Spleen (tissue), 11 donors: Measurements from ENCODE around the gene EPB41. TPM values are rescaled to one million over a fixed set of nuclear protein-coding genes. Genes with fewer than 3 reads are reported as not detected.

ENCODE experiments used
- DNase-seq: peaks from one replicate; pipeline ENCODE4 v3.0.0-alpha.2; 2020
- H3K27ac ChIP-seq, 8 donors: fragments of 200-600 bp; sonication (generic) in 7 of 8; 1 replicate in 4 of 8; 2 replicates in 4 of 8; pipeline versions ENCODE4 v1.5.0 to v1.8.0; 2016 to 2021; ENCODE audit warnings: inconsistent platforms in 4 of 8, mild to moderate bottlenecking in 4 of 8, moderate library complexity in 1 of 8
- H3K27me3 ChIP-seq, 7 donors: fragments of 200-600 bp; sonication (generic) in 6 of 7; replicated peaks in 1 of 7; 1 replicate in 4 of 7; 2 replicates in 3 of 7; pipeline versions ENCODE4 v1.5.0 to v1.8.0; 2016 to 2021; ENCODE audit warnings: inconsistent platforms in 3 of 7, mild to moderate bottlenecking in 1 of 7
- H3K36me3 ChIP-seq, 6 donors: fragments of 200-600 bp; sonication (generic) in 5 of 6; 1 replicate in 4 of 6; 2 replicates in 2 of 6; pipeline versions ENCODE4 v1.5.0 to v1.8.0; 2016 to 2021; ENCODE audit warnings: inconsistent platforms in 2 of 6
- H3K4me1 ChIP-seq, 6 donors: fragments of 200-600 bp; sonication (generic) in 5 of 6; 1 replicate in 3 of 6; 2 replicates in 3 of 6; pipeline versions ENCODE4 v1.5.0 to v1.8.0; 2016 to 2021; ENCODE audit warnings: inconsistent platforms in 3 of 6
- H3K4me3 ChIP-seq, 8 donors: fragments of 200-600 bp; sonication (generic) in 7 of 8; 1 replicate in 4 of 8; 2 replicates in 4 of 8; pipeline versions ENCODE4 v1.5.0 to v1.8.0; 2016 to 2021; ENCODE audit warnings: inconsistent platforms in 4 of 8, mild to moderate bottlenecking in 4 of 8, moderate library complexity in 2 of 8
- H3K9me3 ChIP-seq, 8 donors: fragments of 200-600 bp; sonication (generic) in 7 of 8; 1 replicate in 4 of 8; 2 replicates in 4 of 8; pipeline versions ENCODE4 v1.5.0 to v1.8.0; 2016 to 2021; ENCODE audit warnings: inconsistent platforms in 4 of 8
- CTCF ChIP-seq, 11 experiments: fragments of 200-600 bp in 7 of 11; fragments of 450-650 bp in 4 of 11; sonication (generic) in 4 of 11; IDR thresholded peaks in 8 of 11; conservative IDR thresholded peaks in 3 of 11; 1 replicate in 7 of 11; 2 replicates in 4 of 11; pipeline versions ENCODE4 v1.4.0 to v1.8.0; 2016 to 2021; ENCODE audit warnings: antibody characterized with exemption in 11 of 11, inconsistent platforms in 4 of 11, mild to moderate bottlenecking in 1 of 11
- POLR2A ChIP-seq, 3 donors: fragments of 450-650 bp; IDR thresholded peaks; one replicate each; pipeline ENCODE4 v1.5.1; 2017; ENCODE audit warnings: antibody characterized with exemption in 3 of 3, mild to moderate bottlenecking in 1 of 3
- POLR2AphosphoS5 ChIP-seq, 3 donors: sonication (generic); formaldehyde crosslinking; IDR thresholded peaks; one replicate each; pipeline ENCODE4 v1.5.1; 2017; ENCODE audit warnings: antibody characterized with exemption in 3 of 3
- WGBS, 5 donors: extraction: QIAGEN DNeasy Blood & Tissue Kit in 3 of 5; methylation state at CpG; one replicate each; pipeline versions ENCODE4 v1.1.5 to v1.1.7; 2013 to 2018; 5-methylcytosine and 5-hydroxymethylcytosine counted together
- intact Hi-C: fragments of 100-400 bp; cut with DNase I; formaldehyde crosslinking; loops from one replicate; pipeline ENCODE4 v1.15.0; 2023; ENCODE audit warnings: low total_unique reads
- polyA plus RNA-seq, 3 donors: library from polyadenylated mRNA; stranded (reverse); fragments of 200-250 nt; gene quantifications; one replicate each; pipeline ENCODE4 v1.2.1, GENCODE V29; 2013
- total RNA-seq, 7 donors: library from RNA; depleted of rRNA in 3 of 7; stranded (reverse); fragments of >200 nt in 3 of 7; fragmentation: NEBNext Ultra II Directional in 4 of 7; extraction: Animal tissue kit (Norgen Biotek cat#: 25700) in 4 of 7; gene quantifications; one replicate each; pipeline versions ENCODE4 v1.1.0 to v1.2.1, GENCODE V29; 2016 to 2021
- donor health status: healthy with polysubstance abuse.
- donor health status: DM: no; HTN: no; CAD: no; lungs with moderate emphysema.
- donor health status: DM: no; HTN: no; CAD: no.
- donor health status: Bipolar disorder and iron deficiency.
- donor health status: healthy.
- donor health status: DM: no; HTN: no; CAD: no.
- donor health status: DM: yes; HTN: yes; CAD: no.

Gene EPB41
- total and polyA plus RNA-seq, 10 donors, result 6.3 to 156 (median 58.8) TPM

GRCh38 chr1:28915031-28915895, 894 bp downstream of the EPB41 start:
- H3K9me3 ChIP-seq, result no peaks in the 10 kb centered on the region
- peak overlapping the region; percentile 24 to 86 (median 80) for H3K27ac ChIP-seq
- peak; percentile 79 for DNase-seq
- peaks cover 12 to 66% (median 47%) of the 10 kb centered on the region in 6 donors for H3K4me1 ChIP-seq
- no peaks in the 10 kb centered on the region for H3K27me3 ChIP-seq
- peaks cover 0 to 7% (median 0%) of the 10 kb centered on the region in 6 donors for H3K36me3 ChIP-seq
- H3K4me3 ChIP-seq, result peak overlapping the region; percentile 72 to 98 (median 93)
- intact Hi-C loops, result no loop called here
- 3 to 5% (median 4%) methylated on average over 29 to 32 of the region's 32 CpGs for WGBS, 5 donors
- no peak for TF ChIP-seq POLR2A (IDR thresholded peaks at IDR 0.05)
- TF ChIP-seq CTCF (IDR thresholded peaks at IDR 0.05 in 8 of 11, conservative IDR thresholded peaks at IDR 0.05 in 3 of 11), result no peak
- TF ChIP-seq POLR2AphosphoS5 (IDR thresholded peaks at IDR 0.05), result no peak

GRCh38 chr1:28917757-28918118, 3.4 kb downstream of the EPB41 start:
- intact Hi-C loops, result no loop called here
- no peak overlapping the region for H3K27ac ChIP-seq
- 71 to 83% (median 79%) methylated on average over 2 of the region's 2 CpGs for WGBS, 5 donors

GRCh38 chr1:28921286-28921869, 7.0 kb downstream of the EPB41 start:
- H3K4me3 ChIP-seq, result no peak overlapping the region
- no peak for TF ChIP-seq POLR2AphosphoS5 (IDR thresholded peaks at IDR 0.05)
- H3K27ac ChIP-seq, result no peak overlapping the region
- intact Hi-C loops, result no loop called here
- H3K36me3 ChIP-seq, result no peaks in the 10 kb centered on the region
- H3K27me3 ChIP-seq, result no peaks in the 10 kb centered on the region
- no peak for DNase-seq
- H3K4me1 ChIP-seq, result peaks cover 5 to 93% (median 31%) of the 10 kb centered on the region in 6 donors
- 84 to 93% (median 90%) methylated on average over 3 of the region's 3 CpGs for WGBS, 5 donors
- no peaks in the 10 kb centered on the region for H3K9me3 ChIP-seq

More at GRCh38 chr1:28917757-28918118, 3.4 kb downstream of the EPB41 start:
- H3K27me3 ChIP-seq, result no peaks in the 10 kb centered on the region
- no peak overlapping the region for H3K4me3 ChIP-seq
- no peaks in the 10 kb centered on the region for H3K9me3 ChIP-seq
- TF ChIP-seq POLR2AphosphoS5 (IDR thresholded peaks at IDR 0.05) (no peak), CTCF (IDR thresholded peaks at IDR 0.05 in 8 of 11, conservative IDR thresholded peaks at IDR 0.05 in 3 of 11) (no peak)
- no peak for DNase-seq
- H3K36me3 ChIP-seq, result peaks cover 0 to 5% (median 0%) of the 10 kb centered on the region in 6 donors
- peaks cover 12 to 89% (median 47%) of the 10 kb centered on the region in 6 donors for H3K4me1 ChIP-seq

GRCh38 chr1:28925350-28925891, 11.1 kb downstream of the EPB41 start:
- Histone ChIP-seq H3K36me3 (no peaks in the 10 kb centered on the region), H3K4me3 (no peak overlapping the region), H3K27me3 (no peaks in the 10 kb centered on the region), H3K4me1 (peaks cover 27 to 94% (median 52%) of the 10 kb centered on the region in 6 donors), H3K9me3 (no peaks in the 10 kb centered on the region), H3K27ac (peak overlapping the region; percentile 65 to 90 (median 85))
- intact Hi-C loops, result no loop called here
- WGBS, 5 donors, result 93 to 97% (median 97%) methylated on average over 4 of the region's 4 CpGs
- no peak for DNase-seq
- TF ChIP-seq POLR2AphosphoS5 (IDR thresholded peaks at IDR 0.05), result no peak
- no peak for TF ChIP-seq POLR2A (IDR thresholded peaks at IDR 0.05)
- TF ChIP-seq CTCF (IDR thresholded peaks at IDR 0.05 in 8 of 11, conservative IDR thresholded peaks at IDR 0.05 in 3 of 11), result no peak
